Ishikawa (cell line): Measurements from ENCODE around the gene HRK.

ENCODE experiments used
- CEBPB ChIP-seq: IDR thresholded peaks from 2 replicates; pipeline ENCODE4 v1.6.1; 2012
- CREB1 ChIP-seq: IDR thresholded peaks from 2 replicates; pipeline ENCODE4 v1.6.1; 2012; ENCODE audit warnings: low read depth
- RAD21 ChIP-seq: IDR thresholded peaks from 2 replicates; pipeline ENCODE4 v1.6.1; 2012; ENCODE audit warnings: low read depth
- TAF1 ChIP-seq: IDR thresholded peaks from 2 replicates; pipeline ENCODE4 v1.6.1; 2012; ENCODE audit warnings: low read depth, mild to moderate bottlenecking
- TF ChIP-seq, protein P1 (sequence below): IDR thresholded peaks from 2 replicates; pipeline ENCODE4 v1.6.1; 2012
- TF ChIP-seq, protein P2 (sequence below): IDR thresholded peaks from 2 replicates; pipeline ENCODE4 v1.6.1; 2012; ENCODE audit warnings: low read depth, mild to moderate bottlenecking
- TF ChIP-seq, protein P3 (sequence below): IDR thresholded peaks from 2 replicates; pipeline ENCODE4 v1.6.1; 2012

GRCh38 chr12:116855744-116856470 is 25.3 kb downstream of the HRK start:
- TF ChIP-seq, protein P1, sequence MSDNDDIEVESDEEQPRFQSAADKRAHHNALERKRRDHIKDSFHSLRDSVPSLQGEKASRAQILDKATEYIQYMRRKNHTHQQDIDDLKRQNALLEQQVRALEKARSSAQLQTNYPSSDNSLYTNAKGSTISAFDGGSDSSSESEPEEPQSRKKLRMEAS: no peak
- TF ChIP-seq CREB1 (no peak), TAF1 (no peak), CEBPB (no peak), RAD21 (no peak)
- TF ChIP-seq, protein P2, sequence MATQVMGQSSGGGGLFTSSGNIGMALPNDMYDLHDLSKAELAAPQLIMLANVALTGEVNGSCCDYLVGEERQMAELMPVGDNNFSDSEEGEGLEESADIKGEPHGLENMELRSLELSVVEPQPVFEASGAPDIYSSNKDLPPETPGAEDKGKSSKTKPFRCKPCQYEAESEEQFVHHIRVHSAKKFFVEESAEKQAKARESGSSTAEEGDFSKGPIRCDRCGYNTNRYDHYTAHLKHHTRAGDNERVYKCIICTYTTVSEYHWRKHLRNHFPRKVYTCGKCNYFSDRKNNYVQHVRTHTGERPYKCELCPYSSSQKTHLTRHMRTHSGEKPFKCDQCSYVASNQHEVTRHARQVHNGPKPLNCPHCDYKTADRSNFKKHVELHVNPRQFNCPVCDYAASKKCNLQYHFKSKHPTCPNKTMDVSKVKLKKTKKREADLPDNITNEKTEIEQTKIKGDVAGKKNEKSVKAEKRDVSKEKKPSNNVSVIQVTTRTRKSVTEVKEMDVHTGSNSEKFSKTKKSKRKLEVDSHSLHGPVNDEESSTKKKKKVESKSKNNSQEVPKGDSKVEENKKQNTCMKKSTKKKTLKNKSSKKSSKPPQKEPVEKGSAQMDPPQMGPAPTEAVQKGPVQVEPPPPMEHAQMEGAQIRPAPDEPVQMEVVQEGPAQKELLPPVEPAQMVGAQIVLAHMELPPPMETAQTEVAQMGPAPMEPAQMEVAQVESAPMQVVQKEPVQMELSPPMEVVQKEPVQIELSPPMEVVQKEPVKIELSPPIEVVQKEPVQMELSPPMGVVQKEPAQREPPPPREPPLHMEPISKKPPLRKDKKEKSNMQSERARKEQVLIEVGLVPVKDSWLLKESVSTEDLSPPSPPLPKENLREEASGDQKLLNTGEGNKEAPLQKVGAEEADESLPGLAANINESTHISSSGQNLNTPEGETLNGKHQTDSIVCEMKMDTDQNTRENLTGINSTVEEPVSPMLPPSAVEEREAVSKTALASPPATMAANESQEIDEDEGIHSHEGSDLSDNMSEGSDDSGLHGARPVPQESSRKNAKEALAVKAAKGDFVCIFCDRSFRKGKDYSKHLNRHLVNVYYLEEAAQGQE: no peak
- TF ChIP-seq, protein P3, sequence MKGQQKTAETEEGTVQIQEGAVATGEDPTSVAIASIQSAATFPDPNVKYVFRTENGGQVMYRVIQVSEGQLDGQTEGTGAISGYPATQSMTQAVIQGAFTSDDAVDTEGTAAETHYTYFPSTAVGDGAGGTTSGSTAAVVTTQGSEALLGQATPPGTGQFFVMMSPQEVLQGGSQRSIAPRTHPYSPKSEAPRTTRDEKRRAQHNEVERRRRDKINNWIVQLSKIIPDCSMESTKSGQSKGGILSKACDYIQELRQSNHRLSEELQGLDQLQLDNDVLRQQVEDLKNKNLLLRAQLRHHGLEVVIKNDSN: no peak
